ENCODE data around the gene CYP2U1. TPM values are rescaled to one million over a fixed set of nuclear protein-coding genes. Genes with fewer than 3 reads are reported as not detected.

Gene CYP2U1
- total and polyA plus RNA-seq, 2 of the 8 experiments (the other 6 are each of a cell fraction or from before 2014, with no cell fraction given), result 3.1 to 5.0 TPM

DNA sequence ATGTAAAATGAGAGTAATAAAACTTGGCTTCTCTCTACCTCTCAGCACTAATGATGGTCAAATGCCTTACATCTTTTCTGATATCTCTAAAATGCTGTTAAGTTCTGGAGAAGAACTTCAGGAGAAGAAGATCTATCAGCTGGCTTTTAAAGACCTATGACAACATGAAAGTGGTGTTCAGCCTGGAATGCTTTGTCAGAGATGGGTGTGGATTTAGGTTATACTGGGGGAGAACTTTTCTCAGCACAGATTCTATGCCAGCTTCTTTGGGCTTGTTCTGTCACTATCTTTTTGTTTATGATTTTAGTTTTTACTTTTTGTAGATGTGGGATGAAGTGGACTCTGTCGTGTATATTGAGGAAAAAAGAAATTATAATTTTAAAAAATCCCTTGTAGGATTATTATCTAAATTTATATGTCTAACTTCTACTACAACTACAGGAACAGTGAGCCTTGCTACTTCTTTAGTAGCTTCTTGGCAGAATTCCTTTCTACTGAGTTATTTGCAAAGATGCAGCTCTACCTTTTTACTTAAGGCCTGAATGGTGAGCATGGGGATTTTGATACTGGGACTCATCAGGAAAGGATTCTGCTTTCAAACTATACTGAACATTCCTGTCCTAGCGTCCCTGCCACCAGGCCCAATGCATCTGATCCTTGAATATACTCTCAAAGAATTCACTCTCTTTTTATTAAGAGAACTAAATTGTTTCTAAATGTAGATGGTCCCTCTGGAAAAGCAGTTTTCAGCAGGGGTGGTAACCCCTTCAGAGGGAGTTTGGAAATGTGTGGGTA, 19.6 kb downstream of the CYP2U1 start (continued):
- TF ChIP-seq TAF7 (optimal IDR thresholded peaks at IDR 0.05; ENCODE audit: borderline replicate concordance, low read depth, low read length) (no peak), BRCA1 (IDR thresholded peaks at IDR 0.05; ENCODE audit: low read depth, low read length) (no peak), CEBPB (IDR thresholded peaks at IDR 0.05; ENCODE audit: low read depth, low read length) (no peak), EZH2 (IDR thresholded peaks at IDR 0.05; ENCODE audit: low read depth, low read length, severe bottlenecking) (no peak), YY1 (IDR thresholded peaks at IDR 0.05; ENCODE audit: low read depth, low read length) (no peak), EP300 (IDR thresholded peaks at IDR 0.05; ENCODE audit: borderline replicate concordance in 1 of 2, low read depth in 2 of 2, low read length in 2 of 2) (no peak), POLR2A (IDR thresholded peaks at IDR 0.05; ENCODE audit: control extremely low read depth in 1 of 2, low read depth in 2 of 2, low read length in 2 of 2) (no peak)

All from H1 (cell line).